Liver (tissue), 9 donors: ENCODE measurements around the gene STAT6. TPM values are rescaled to one million over a fixed set of nuclear protein-coding genes. Genes with fewer than 3 reads are reported as not detected.
"Not testable (repeated sequence)": the region's sequence is repeated elsewhere in the genome, so short reads cannot be mapped to it uniquely, and the experiment has no call there.

ENCODE experiments used
- DNase-seq: peaks from one replicate; pipeline ENCODE4 v3.0.0-alpha.2; 2017; ENCODE audit warnings: low spot score
- H3K27ac ChIP-seq, 2 donors: one replicate each; pipeline ENCODE4 v1.7.0; 2013; ENCODE audit warnings: inconsistent platforms in 2 of 2, low read length in 2 of 2, control low read depth in 1 of 2, low read depth in 1 of 2, mild to moderate bottlenecking in 1 of 2
- H3K27me3 ChIP-seq, 4 donors: one replicate each; pipeline versions ENCODE4 v1.6.1 to v1.7.0; 2013; ENCODE audit warnings: low read length in 3 of 4, inconsistent platforms in 1 of 4, mild to moderate bottlenecking in 1 of 4, moderate library complexity in 1 of 4; ENCODE audit not compliant: control insufficient read depth in 4 of 4, insufficient read depth in 4 of 4
- H3K36me3 ChIP-seq, 4 donors: one replicate each; pipeline versions ENCODE4 v1.6.1 to v1.7.0; 2013; ENCODE audit warnings: low read length in 3 of 4, mild to moderate bottlenecking in 3 of 4, low read depth in 1 of 4, moderate library complexity in 1 of 4; ENCODE audit not compliant: control insufficient read depth in 4 of 4, insufficient read depth in 3 of 4
- H3K4me1 ChIP-seq, 4 donors: one replicate each; pipeline versions ENCODE4 v1.6.1 to v1.7.0; 2013; ENCODE audit warnings: low read length in 3 of 4, mild to moderate bottlenecking in 3 of 4, moderate library complexity in 1 of 4; ENCODE audit not compliant: control insufficient read depth in 4 of 4, insufficient read depth in 4 of 4
- H3K4me3 ChIP-seq, 3 donors: one replicate each; pipeline versions ENCODE4 v1.6.1 to v1.7.0; 2013; ENCODE audit warnings: low read length in 3 of 3, control low read depth in 1 of 3, low read depth in 1 of 3, mild to moderate bottlenecking in 1 of 3
- H3K9ac ChIP-seq, 2 donors: one replicate each; pipeline ENCODE4 v1.7.0; 2013; ENCODE audit warnings: low read length in 2 of 2, mild to moderate bottlenecking in 2 of 2, moderate library complexity in 2 of 2, control low read depth in 1 of 2, low read depth in 1 of 2
- H3K9me3 ChIP-seq, 4 donors: one replicate each; pipeline versions ENCODE4 v1.6.1 to v1.7.0; 2013; ENCODE audit warnings: low read length in 3 of 4; ENCODE audit not compliant: control insufficient read depth in 4 of 4
- EGR1 ChIP-seq, 2 donors: IDR thresholded peaks; 2 replicates each; pipeline ENCODE4 v1.6.1; 2016 to 2018; ENCODE audit warnings: antibody characterized with exemption in 2 of 2, low read depth in 2 of 2
- FOXA1 ChIP-seq: IDR thresholded peaks from 2 replicates; pipeline ENCODE4 v1.6.1; 2016; ENCODE audit warnings: antibody characterized with exemption
- FOXA2 ChIP-seq: IDR thresholded peaks from 2 replicates; pipeline ENCODE4 v1.6.1; 2016; ENCODE audit warnings: antibody characterized with exemption
- HNF4A ChIP-seq, 2 donors: conservative IDR thresholded peaks; 2 replicates each; pipeline ENCODE4 v1.6.1; 2016; ENCODE audit warnings: antibody characterized with exemption in 2 of 2, mild to moderate bottlenecking in 2 of 2
- HNF4G ChIP-seq: IDR thresholded peaks from 2 replicates; pipeline ENCODE4 v1.6.1; 2016; ENCODE audit warnings: antibody characterized with exemption
- JUND ChIP-seq, 2 donors: IDR thresholded peaks; 2 replicates each; pipeline ENCODE4 v1.6.1; 2016; ENCODE audit warnings: antibody characterized with exemption in 2 of 2
- NR2F2 ChIP-seq: IDR thresholded peaks from 2 replicates; pipeline ENCODE4 v1.6.1; 2016; ENCODE audit warnings: antibody characterized with exemption
- RXRA ChIP-seq, 2 donors: IDR thresholded peaks; 2 replicates each; pipeline ENCODE4 v1.6.1; 2017 to 2018; ENCODE audit warnings: antibody characterized with exemption in 2 of 2, mild to moderate bottlenecking in 1 of 2
- SP1 ChIP-seq: IDR thresholded peaks from 2 replicates; pipeline ENCODE4 v1.6.1; 2018; ENCODE audit warnings: antibody characterized with exemption, mild to moderate bottlenecking
- TAF1 ChIP-seq: conservative IDR thresholded peaks from 2 replicates; pipeline ENCODE4 v1.6.1; 2016; ENCODE audit warnings: antibody characterized with exemption, mild to moderate bottlenecking
- YY1 ChIP-seq: IDR thresholded peaks from 2 replicates; pipeline ENCODE4 v1.6.1; 2016; ENCODE audit warnings: antibody characterized with exemption, mild to moderate bottlenecking
- WGBS: extraction: QIAGEN DNeasy Blood & Tissue Kit; methylation state at CpG from one replicate; pipeline ENCODE4 v1.1.7; 2013; 5-methylcytosine and 5-hydroxymethylcytosine counted together
- polyA plus RNA-seq, 2 donors: library from polyadenylated mRNA; stranded (reverse) in 1 of 2; unstranded in 1 of 2; fragments of 200-250 nt in 1 of 2; fragments of >200 nt in 1 of 2; fragmentation: Nextera tagmentation in 1 of 2; extraction: Ambion mirVana in 1 of 2; gene quantifications; one replicate each; pipeline versions ENCODE4 v1.2.1 to v1.2.3, GENCODE V29; 2013 to 2015
- total RNA-seq, 2 donors: library from RNA; depleted of rRNA; stranded (reverse); fragments of >200 nt; gene quantifications; one replicate each; pipeline ENCODE4 v1.2.3, GENCODE V29; 2014
- TF ChIP-seq, protein P1 (sequence below): IDR thresholded peaks from 2 replicates; pipeline ENCODE4 v1.6.1; 2016; ENCODE audit warnings: antibody characterized with exemption
- TF ChIP-seq, protein P2 (sequence below): IDR thresholded peaks from 2 replicates; pipeline ENCODE4 v1.6.1; 2016; ENCODE audit warnings: antibody characterized with exemption
- TF ChIP-seq, protein P3 (sequence below): IDR thresholded peaks from 2 replicates; pipeline ENCODE4 v1.6.1; 2016; ENCODE audit warnings: antibody characterized with exemption, mild to moderate bottlenecking
- TF ChIP-seq, protein P4 (sequence below): IDR thresholded peaks from 2 replicates; pipeline ENCODE4 v1.6.1; 2016; ENCODE audit warnings: antibody characterized with exemption
- donor health status: healthy.
- donor health status: healthy.
- donor health status: healthy.
- donor health status: healthy.
- donor health status: healthy.

Gene STAT6
- total and polyA plus RNA-seq, 4 donors, result 27.4 to 57.4 (median 43.6) TPM

- H3K36me3 ChIP-seq, result peaks cover 0 to 5% (median 2%) of the 10 kb centered on the region in 4 donors
Measured at GRCh38 chr12:57055824-57056223, 55.3 kb downstream of the STAT6 start.

DNA sequence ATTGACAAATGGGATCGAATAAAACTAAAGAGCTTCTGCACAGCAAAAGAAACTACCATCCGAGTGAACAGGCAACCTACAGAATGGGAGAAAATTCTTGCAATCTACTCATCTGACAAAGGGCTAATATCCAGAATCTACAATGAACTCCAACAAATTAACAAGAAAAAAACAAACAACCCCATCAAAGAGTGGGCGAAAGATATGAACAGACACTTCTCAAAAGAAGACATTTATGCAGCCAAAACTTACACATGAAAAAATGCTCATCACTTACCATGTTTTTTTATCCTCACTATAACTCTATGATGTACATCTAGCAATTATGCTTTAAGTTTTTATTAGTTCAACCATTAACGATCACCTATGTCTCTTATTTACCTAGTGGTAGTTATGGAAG, 57.3 kb downstream of the STAT6 start:
- H3K4me3 ChIP-seq, H3K27me3 ChIP-seq, DNase-seq, H3K4me1 ChIP-seq, H3K27ac ChIP-seq, H3K9ac ChIP-seq, H3K9me3 ChIP-seq, H3K36me3 ChIP-seq: not testable (repeated sequence)
- WGBS, result 97% methylated on average over 4 of the region's 4 CpGs

More at GRCh38 chr12:57055824-57056223, 55.3 kb downstream of the STAT6 start:
- whole genome bisulfite sequencing, result 80% methylated on average over 3 of the region's 3 CpGs
- TF ChIP-seq FOXA1, result no peak
- Histone ChIP-seq H3K27ac (no peak overlapping the region), H3K27me3 (no peaks in the 10 kb centered on the region), H3K4me3 (no peak overlapping the region), H3K9me3 (no peaks in the 10 kb centered on the region), H3K4me1 (no peaks in the 10 kb centered on the region), H3K9ac (no peak overlapping the region)
- DNase-seq, result no peak

GRCh38 chr12:57053146-57053545, 58.0 kb downstream of the STAT6 start:
- not testable (repeated sequence) for H3K27ac ChIP-seq, H3K4me3 ChIP-seq, H3K9me3 ChIP-seq, DNase-seq, H3K36me3 ChIP-seq, H3K9ac ChIP-seq, H3K27me3 ChIP-seq, H3K4me1 ChIP-seq
- WGBS, result 97% methylated on average over 4 of the region's 4 CpGs

GRCh38 chr12:57051011-57051410, 60.2 kb downstream of the STAT6 start:
- no peaks in the 10 kb centered on the region for H3K27me3 ChIP-seq
- 90% methylated on average over 1 of the region's 1 CpG for WGBS
- H3K4me1 ChIP-seq, result no peaks in the 10 kb centered on the region
- H3K9ac ChIP-seq, result no peak overlapping the region
- no peaks in the 10 kb centered on the region for H3K36me3 ChIP-seq
- TF ChIP-seq, protein P1, sequence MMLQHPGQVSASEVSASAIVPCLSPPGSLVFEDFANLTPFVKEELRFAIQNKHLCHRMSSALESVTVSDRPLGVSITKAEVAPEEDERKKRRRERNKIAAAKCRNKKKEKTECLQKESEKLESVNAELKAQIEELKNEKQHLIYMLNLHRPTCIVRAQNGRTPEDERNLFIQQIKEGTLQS, result no peak
- TF ChIP-seq HNF4G, result no peak
- TF ChIP-seq NR2F2, result no peak
- TF ChIP-seq JUND (IDR thresholded peaks at IDR 0.05), result no peak
- TF ChIP-seq SP1, result no peak
- no peak for TF ChIP-seq FOXA1
- no peak for TF ChIP-seq EGR1 (IDR thresholded peaks at IDR 0.05; ENCODE audit: low read depth in 2 of 2)
- TF ChIP-seq, protein P2, sequence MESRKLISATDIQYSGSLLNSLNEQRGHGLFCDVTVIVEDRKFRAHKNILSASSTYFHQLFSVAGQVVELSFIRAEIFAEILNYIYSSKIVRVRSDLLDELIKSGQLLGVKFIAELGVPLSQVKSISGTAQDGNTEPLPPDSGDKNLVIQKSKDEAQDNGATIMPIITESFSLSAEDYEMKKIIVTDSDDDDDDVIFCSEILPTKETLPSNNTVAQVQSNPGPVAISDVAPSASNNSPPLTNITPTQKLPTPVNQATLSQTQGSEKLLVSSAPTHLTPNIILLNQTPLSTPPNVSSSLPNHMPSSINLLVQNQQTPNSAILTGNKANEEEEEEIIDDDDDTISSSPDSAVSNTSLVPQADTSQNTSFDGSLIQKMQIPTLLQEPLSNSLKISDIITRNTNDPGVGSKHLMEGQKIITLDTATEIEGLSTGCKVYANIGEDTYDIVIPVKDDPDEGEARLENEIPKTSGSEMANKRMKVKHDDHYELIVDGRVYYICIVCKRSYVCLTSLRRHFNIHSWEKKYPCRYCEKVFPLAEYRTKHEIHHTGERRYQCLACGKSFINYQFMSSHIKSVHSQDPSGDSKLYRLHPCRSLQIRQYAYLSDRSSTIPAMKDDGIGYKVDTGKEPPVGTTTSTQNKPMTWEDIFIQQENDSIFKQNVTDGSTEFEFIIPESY, result no peak
- TF ChIP-seq, protein P3, sequence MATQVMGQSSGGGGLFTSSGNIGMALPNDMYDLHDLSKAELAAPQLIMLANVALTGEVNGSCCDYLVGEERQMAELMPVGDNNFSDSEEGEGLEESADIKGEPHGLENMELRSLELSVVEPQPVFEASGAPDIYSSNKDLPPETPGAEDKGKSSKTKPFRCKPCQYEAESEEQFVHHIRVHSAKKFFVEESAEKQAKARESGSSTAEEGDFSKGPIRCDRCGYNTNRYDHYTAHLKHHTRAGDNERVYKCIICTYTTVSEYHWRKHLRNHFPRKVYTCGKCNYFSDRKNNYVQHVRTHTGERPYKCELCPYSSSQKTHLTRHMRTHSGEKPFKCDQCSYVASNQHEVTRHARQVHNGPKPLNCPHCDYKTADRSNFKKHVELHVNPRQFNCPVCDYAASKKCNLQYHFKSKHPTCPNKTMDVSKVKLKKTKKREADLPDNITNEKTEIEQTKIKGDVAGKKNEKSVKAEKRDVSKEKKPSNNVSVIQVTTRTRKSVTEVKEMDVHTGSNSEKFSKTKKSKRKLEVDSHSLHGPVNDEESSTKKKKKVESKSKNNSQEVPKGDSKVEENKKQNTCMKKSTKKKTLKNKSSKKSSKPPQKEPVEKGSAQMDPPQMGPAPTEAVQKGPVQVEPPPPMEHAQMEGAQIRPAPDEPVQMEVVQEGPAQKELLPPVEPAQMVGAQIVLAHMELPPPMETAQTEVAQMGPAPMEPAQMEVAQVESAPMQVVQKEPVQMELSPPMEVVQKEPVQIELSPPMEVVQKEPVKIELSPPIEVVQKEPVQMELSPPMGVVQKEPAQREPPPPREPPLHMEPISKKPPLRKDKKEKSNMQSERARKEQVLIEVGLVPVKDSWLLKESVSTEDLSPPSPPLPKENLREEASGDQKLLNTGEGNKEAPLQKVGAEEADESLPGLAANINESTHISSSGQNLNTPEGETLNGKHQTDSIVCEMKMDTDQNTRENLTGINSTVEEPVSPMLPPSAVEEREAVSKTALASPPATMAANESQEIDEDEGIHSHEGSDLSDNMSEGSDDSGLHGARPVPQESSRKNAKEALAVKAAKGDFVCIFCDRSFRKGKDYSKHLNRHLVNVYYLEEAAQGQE, result no peak
- no peak for TF ChIP-seq HNF4A (conservative IDR thresholded peaks at IDR 0.05)
- TF ChIP-seq TAF1, result no peak
- no peak for TF ChIP-seq YY1
- no peak for TF ChIP-seq RXRA (IDR thresholded peaks at IDR 0.05)
- TF ChIP-seq FOXA2, result no peak
- TF ChIP-seq, protein P4, sequence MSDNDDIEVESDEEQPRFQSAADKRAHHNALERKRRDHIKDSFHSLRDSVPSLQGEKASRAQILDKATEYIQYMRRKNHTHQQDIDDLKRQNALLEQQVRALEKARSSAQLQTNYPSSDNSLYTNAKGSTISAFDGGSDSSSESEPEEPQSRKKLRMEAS, result no peak
- no peak overlapping the region for H3K27ac ChIP-seq
- H3K9me3 ChIP-seq, result no peaks in the 10 kb centered on the region
- H3K4me3 ChIP-seq, result no peak overlapping the region
- DNase-seq, result no peak
